GM10847 (cell line): Measurements from ENCODE around the gene INPPL1.

ENCODE experiments used
- POLR2A ChIP-seq: IDR thresholded peaks from 2 replicates; pipeline ENCODE4 v1.6.1; 2011; ENCODE audit not compliant: insufficient read length; ENCODE audit errors: extremely low read depth

The INPPL1 gene

DNA sequence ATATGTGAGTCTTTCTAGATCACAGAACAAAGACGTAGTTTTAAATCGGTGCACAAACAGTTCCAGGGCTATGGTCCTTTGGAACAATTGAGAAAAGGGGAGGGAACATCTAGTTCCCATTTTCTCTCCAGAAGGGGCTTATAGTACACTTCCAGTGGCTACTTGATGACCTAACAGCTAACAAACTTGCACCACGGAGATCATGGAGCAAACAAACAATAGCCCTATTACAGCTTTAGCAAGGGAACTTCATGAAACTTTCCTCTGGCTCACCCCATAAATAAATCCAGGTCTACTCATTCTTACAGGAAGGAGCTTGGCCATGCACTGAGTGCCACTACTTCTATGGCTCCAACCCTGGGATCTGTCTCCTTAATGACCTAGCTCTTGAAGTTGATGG lies 16.3 kb upstream of the INPPL1 start:
- no peak for TF ChIP-seq POLR2A

DNA sequence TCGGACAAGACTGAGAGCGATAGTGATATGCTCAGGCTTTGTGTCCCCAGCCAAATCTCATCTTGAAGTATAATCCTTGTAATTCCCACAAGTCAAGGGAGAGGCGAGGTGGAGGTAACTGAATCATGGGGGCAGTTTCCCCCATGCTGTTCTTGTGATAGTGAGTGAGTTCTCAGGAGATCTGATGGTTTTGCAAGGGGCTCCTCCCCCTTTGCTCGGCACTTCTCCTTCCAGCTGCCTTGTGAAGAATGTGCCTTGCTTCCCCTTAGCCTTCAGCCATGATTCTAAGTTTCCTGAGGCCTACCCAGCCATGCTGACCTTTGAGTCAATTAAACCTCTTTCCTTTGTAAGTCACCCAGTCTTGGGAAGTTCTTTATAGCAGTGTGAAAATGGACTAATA lies 15.5 kb upstream of the INPPL1 start:
- no peak for TF ChIP-seq POLR2A

DNA sequence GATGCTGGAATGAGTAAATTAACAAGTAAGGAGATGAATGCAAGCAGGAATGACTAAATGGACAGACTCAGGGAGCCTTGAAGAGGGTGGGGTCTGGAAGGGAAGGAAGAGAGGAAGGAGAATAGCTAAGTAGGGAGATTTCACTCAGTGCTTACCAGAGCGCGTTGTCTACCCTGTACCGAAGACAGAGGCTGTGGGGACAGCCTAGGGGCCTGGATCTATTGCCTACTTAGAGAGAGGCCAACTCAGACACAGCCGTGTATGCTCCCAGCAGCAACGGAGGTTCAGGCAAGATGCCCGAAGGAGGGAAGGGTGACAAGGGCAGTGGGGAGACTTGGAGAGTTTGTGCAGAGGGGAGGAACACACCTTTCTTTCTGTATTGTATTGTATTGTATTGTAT lies 7.9 kb upstream of the INPPL1 start, which contains the start of gene FOLR2:
Gene FOLR2 (plus strand): TSS at position 157 of the 400 bp plus-strand sequence. CDS start 1,791 bp downstream, outside the sequence.
- no peak for TF ChIP-seq POLR2A

DNA sequence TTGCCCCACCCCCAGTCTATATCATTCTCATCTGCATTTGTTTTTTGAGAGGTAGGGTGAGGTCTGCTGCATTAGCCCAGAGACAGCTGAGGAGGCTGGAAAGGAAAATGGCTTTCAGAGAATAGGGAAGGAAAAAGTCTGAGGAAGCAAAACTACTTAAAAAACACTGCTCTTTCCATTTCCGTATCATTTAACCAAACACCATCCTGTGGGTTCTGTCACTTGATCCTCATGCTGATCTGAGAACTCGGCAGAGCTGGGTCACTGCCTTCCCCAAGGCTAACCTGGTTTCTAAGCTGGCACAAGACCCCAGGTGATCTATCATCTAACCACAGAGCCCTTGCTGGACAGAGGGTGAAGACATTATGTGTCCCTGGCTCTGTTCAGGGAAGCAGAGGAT lies 6.7 kb upstream of the INPPL1 start:
- TF ChIP-seq POLR2A: no peak

DNA sequence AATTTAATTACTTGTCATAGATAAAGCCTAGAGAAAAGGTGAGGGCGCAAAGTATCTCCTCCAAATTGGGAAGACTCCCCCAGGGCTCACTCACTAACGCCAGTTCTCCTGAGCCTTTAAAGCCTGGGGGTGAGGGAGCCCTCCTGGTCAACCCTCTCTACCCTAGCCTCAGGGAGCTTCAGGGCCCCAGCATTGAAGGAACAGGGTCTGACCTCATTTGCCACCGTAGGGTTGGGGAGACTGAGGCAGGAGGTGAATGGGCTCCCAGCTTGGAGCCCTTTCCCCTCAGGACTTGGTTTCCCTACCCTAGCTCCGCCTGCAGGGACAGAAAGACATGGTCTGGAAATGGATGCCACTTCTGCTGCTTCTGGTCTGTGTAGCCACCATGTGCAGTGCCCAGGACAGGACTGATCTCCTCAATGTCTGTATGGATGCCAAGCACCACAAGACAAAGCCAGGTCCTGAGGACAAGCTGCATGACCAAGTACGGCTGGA lies 6.3 kb upstream of the INPPL1 start:
- TF ChIP-seq POLR2A: no peak

DNA sequence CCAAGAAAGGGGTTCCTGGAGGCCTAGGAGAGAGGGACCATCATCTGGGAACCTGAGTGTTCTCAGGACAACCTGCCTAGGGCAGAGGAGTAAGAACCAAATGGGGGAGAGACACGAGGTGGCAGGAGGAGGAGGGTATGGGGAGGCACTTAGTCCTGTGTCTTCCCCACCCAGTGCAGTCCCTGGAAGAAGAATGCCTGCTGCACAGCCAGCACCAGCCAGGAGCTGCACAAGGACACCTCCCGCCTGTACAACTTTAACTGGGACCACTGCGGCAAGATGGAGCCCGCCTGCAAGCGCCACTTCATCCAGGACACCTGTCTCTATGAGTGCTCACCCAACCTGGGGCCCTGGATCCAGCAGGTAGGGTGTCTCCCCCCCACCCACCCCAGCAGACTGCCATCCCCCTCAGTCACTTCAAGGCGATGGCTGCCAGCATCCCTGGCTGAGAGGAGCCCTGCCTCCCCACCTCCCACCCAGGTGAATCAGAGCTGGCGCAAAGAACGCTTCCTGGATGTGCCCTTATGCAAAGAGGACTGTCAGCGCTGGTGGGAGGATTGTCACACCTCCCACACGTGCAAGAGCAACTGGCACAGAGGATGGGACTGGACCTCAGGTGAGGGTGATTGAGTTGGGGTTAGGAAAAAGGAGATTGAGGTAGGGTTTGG lies 3.7 kb upstream of the INPPL1 start:
- no peak for TF ChIP-seq POLR2A

DNA sequence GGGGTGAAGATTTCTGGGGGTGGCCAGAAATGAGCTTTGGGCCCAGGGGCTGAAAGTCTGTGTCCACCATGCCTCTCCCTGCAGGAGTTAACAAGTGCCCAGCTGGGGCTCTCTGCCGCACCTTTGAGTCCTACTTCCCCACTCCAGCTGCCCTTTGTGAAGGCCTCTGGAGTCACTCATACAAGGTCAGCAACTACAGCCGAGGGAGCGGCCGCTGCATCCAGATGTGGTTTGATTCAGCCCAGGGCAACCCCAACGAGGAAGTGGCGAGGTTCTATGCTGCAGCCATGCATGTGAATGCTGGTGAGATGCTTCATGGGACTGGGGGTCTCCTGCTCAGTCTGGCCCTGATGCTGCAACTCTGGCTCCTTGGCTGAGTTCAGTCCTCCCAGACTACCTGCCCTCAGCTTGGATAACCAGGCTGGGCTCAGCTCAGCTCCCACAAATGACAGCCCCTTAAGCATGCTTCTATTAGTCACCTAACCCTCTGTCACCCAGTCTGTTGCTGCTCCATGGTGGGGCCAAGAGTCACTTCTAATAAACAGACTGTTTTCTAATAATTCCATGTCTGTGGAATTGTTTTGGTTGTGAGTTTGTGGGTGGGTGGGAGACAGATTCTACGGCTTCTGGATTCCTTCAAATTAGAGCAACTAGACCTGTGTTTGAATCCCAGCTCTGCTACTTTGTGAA lies 3.0 kb upstream of the INPPL1 start:
- no peak for TF ChIP-seq POLR2A

DNA sequence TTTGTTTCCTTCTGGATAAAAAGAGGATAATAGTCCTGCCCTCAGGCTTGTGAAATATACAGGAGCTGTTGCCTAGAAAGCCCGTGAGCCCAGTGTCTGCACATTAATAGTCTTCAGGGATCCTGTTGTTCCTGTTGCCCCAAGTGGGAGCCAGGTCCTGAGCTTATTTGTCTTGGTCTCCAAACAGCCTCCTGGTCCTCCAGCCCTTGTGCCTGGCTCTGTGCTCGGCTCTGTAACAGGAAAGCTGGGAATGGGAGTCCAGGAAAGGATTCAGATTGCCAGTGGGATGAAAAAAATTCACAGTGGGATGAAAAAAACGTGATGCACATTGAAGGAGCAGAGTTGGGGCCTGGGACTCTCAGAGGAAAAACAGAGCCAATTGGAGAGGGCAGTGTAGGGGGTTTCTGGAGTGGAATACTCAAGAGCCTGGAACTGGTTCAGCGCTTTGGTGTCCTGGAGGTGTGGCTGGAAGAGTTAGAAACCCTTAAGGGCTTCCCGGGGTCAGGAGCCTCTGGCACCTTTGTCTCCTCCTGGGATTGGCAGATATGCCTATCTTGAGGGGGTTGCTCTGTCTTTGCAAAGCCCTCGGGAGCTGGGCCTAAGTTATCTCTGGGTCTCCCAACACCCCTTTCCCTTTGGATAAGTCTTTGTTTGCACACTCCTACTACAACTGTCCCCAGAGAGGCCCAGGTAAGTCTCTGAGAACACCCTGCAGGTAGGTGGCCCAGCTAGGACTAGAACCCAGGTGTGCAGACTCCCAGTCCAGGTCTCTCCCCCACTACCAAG lies 2.3 kb upstream of the INPPL1 start:
- no peak for TF ChIP-seq POLR2A

DNA sequence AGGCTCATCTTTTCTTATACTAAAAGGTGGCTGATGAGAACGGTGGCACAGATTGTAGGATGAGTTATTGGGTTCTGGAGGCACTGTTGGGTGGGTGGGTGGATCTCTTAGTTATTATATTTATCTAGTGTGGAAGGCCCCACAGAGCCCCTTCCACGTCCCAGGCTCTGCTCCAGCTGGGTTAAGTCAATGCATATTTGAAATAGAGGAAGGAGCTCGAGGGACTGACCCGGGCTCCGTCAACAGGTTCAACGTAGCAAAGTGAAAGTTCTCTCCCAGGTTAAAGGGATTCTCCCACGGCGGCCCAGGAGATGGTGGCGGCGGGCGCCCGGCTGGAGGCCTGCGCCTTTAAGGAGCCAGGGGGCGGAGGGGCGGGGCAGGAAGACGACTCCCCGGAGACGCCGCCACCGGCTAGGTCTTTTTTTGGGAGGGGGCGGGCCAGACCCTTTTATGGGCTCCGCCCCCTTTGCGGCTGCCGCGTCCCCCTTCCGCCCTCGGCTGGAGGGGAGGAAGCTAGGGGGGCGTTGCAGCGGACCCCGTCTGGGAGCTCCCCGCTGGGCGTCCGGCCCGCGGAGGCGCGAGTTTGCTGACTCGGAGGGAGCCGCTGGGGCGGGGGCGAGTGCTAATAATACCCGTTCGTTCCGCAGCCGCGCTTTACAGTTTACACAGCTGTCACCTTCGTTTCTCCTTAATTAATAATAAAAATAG lies 1.5 kb upstream of the INPPL1 start:
- peak; percentile 40 for TF ChIP-seq POLR2A

DNA sequence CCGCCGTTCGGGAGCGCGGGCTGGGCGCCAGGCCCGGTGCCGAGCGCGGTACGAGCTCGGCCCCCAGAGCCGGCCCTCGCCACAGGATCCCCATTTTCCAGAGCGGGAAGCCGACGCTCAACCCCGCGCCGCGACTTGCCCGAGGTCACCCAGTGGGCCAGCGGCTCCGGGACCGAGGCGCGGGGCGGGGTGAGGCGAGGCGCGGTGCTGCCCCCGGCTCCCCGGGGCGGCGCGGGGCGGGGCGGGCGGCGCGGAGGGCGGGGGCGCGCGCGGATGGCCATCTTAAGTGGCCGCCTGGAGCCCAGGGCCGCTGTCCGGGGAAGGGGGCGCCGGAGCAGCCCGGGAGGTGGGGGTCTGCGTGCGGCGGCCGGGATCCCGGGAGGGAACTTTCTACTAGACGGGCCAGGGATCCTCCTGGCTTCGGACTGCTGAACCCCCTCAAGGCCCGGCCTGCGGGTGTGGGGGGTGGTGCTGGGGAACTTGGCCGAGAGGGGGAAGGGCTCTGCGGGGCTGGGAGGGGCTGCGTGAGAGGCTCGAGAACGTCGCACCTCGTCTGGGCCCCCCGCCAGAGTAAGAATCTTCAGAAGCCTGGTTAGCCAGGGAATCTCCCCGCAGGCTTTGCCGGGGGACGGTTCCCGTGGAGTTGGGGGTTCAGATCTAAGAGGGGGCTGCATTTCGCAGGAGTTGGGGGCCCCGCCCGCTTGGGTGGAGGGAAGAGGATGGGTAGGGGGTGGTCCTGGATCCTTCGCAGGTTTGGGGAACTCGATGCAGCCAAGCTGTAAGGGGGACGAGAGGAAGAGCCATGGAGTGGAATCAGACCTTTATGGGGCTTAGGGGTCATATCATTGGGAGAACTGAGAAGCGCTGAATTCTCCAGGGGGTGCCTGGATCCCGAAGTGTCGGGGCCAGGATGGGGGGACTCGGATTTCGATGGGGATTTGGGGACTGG lies 678 bp upstream of the INPPL1 start:
- peak; percentile 29 for TF ChIP-seq POLR2A

DNA sequence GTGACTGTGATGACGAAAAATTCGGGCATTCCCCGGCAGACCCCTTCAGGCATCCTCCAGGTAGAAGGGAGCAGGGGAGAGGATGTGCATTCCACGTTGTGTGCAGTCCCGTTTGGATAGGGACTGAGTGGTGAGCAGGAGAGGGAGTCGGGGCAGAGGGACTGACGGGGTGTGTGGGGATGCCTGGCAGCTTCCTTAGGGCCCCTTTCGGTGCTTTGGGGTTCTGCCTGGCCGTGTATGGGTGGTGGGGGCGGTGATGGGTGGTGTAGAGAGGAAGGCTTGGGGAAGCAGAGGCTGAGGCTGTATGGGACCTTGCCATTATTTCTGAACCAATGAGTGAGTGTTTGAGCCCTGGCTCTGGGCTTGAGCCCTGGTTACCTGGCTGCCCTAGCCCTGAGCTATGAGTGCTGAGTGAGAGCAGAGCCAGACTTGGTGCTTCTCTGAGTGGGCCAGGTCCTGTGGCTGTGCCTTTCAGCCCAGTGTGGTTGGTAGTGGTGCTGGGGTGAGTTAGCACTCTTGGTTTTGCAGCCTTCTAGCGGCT lies 914 bp downstream of the INPPL1 start:
- no peak for TF ChIP-seq POLR2A

DNA sequence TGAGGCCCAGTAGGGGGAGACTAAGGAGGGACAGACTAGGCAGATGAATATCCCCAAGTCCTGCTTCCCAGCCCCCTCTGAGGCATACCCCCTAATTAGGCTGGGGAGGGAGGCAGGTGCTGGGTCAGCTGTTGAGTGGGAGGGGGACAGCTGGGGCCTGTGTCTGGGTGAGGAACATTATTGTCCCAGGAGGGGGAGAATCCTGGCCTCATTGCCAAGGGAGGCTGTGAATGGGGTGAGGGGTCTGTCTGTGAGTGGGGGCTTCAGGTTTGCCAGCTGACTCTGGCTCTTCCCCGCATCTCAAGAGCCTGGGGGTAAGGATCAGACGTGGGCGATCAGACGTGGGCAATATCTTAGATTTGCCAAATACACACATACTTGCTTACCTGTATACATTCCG lies 2.1 kb downstream of the INPPL1 start:
- no peak for TF ChIP-seq POLR2A

DNA sequence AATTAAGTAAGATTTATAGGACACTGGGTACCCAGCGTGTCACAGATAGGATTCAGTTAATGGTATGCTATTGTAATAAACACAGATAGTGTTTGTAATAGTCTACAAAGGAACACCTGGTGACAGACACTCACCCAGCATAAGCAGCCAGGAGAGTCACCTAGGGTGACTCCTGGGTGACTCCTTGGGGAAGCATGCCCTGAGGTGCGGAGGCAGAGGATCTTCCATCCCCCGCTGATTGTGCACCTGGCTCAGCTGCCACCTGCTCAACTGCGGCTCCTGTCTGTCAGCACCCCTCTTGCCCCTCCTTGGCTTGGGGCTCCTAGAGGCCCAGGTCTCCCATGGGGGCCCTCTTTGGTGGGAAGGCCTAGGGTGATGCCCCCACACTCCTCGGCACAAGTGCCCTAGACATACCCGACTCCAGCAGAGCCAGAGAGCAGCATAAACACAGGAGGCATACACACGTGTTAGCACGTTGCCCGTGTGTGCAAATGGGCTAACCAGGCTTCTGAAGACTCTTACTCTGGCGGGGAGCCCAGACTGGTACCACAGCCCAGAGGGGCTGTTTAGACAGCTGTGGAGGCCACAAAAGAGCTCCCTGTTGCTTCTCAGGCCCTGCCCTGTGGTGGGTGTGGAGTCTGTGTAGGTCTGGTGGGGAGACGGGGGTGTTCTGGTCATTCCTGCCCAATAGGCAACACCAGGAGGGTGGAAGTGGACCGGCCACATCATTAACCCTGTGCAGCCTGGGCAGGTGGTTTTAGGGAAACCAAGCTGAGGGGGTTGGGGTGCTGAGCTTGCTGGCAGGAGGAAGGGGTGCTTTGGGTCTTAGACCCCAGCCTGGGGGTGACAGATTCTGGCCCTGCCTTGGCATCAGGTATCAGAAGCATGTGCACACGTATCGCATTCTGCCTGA lies 3.0 kb downstream of the INPPL1 start:
- no peak for TF ChIP-seq POLR2A
